Loucy (cell line): ENCODE data around the gene STAC2.

Experiments
- H2AFZ ChIP-seq: fragments of 200-600 bp; sonication (generic); 2 replicates; pipeline ENCODE4 v1.6.0; 2016; ENCODE audit warnings: antibody characterized with exemption, mild to moderate bottlenecking, low read length, moderate library complexity
- H3F3A ChIP-seq: fragments of 200-600 bp; 2 replicates; pipeline ENCODE4 v1.6.0; 2016; ENCODE audit warnings: antibody characterized with exemption, low read depth, mild to moderate bottlenecking
- H3K27me3 ChIP-seq: fragments of 200-600 bp; sonication (generic); 2 replicates; pipeline ENCODE4 v1.6.1; 2014; ENCODE audit warnings: low read length, mild to moderate bottlenecking; ENCODE audit not compliant: insufficient read depth, poor library complexity, severe bottlenecking
- H3K36me3 ChIP-seq: fragments of 200-600 bp; sonication (generic); 2 replicates; pipeline ENCODE4 v1.6.1; 2016; ENCODE audit warnings: low read length; ENCODE audit not compliant: insufficient read depth
- H3K4me1 ChIP-seq: fragments of 200-600 bp; sonication (generic); 2 replicates; pipeline ENCODE4 v1.5.1; 2014; ENCODE audit warnings: low read length, mild to moderate bottlenecking; ENCODE audit not compliant: insufficient read depth, poor library complexity, severe bottlenecking
- H3K4me2 ChIP-seq: fragments of 200-600 bp; sonication (generic); 2 replicates; pipeline ENCODE4 v1.6.0; 2014; ENCODE audit warnings: antibody characterized with exemption, low read length, low read depth, mild to moderate bottlenecking; ENCODE audit not compliant: poor library complexity, severe bottlenecking
- H3K4me3 ChIP-seq: fragments of 200-600 bp; sonication (generic); 2 replicates; pipeline ENCODE4 v1.5.1; 2014; ENCODE audit warnings: low read length, mild to moderate bottlenecking, mixed read lengths; ENCODE audit not compliant: poor library complexity, severe bottlenecking
- H3K79me2 ChIP-seq: fragments of 200-600 bp; sonication (generic); 2 replicates; pipeline ENCODE4 v1.6.1; 2014; ENCODE audit warnings: low read length; ENCODE audit not compliant: insufficient read depth
- H3K9ac ChIP-seq: fragments of 200-600 bp; sonication (generic); 2 replicates; pipeline ENCODE4 v1.6.0; 2014; ENCODE audit warnings: mild to moderate bottlenecking, low read depth, low read length, moderate library complexity; ENCODE audit not compliant: poor library complexity, severe bottlenecking
- H3K9me2 ChIP-seq: fragments of 200-600 bp; sonication (generic); replicated peaks from 2 replicates; pipeline ENCODE4 v1.6.1; 2016; ENCODE audit warnings: low read depth, low read length, mixed read lengths
- H3K9me3 ChIP-seq: fragments of 200-600 bp; sonication (generic); 2 replicates; pipeline ENCODE4 v1.6.1; 2014; ENCODE audit warnings: mild to moderate bottlenecking, antibody characterized with exemption, low read length, low read depth; ENCODE audit not compliant: insufficient read depth
- H4K20me1 ChIP-seq: fragments of 200-600 bp; sonication (generic); 2 replicates; pipeline ENCODE4 v1.6.0; 2014; ENCODE audit warnings: antibody characterized with exemption, low read length, mild to moderate bottlenecking; ENCODE audit not compliant: insufficient read depth, poor library complexity, severe bottlenecking
- CTCF ChIP-seq: fragments of 200-600 bp; sonication (generic); conservative IDR thresholded peaks from 2 replicates; pipeline ENCODE4 v1.5.1; 2014; ENCODE audit warnings: mild to moderate bottlenecking, antibody characterized with exemption, low read length
- EZH2phosphoT487 ChIP-seq: fragments of 200-600 bp; IDR thresholded peaks from 2 replicates; pipeline ENCODE4 v1.6.1; 2018; ENCODE audit warnings: antibody characterized with exemption, mild to moderate bottlenecking, moderate library complexity, borderline replicate concordance

Gene STAC2

GRCh38 chr17:39219647-39220154 lies 6.0 kb downstream of the STAC2 start:
- H4K20me1 ChIP-seq, result no peaks in the 10 kb centered on the region
- no peaks in the 10 kb centered on the region for H3K36me3 ChIP-seq
- no peak overlapping the region for H3K9ac ChIP-seq
- H3K4me3 ChIP-seq, result no peak overlapping the region
- no peak overlapping the region for H2AFZ ChIP-seq
- no peaks in the 10 kb centered on the region for H3K79me2 ChIP-seq
- no peak overlapping the region for H3K4me2 ChIP-seq
- H3K27me3 ChIP-seq, result no peaks in the 10 kb centered on the region
- no peaks in the 10 kb centered on the region for H3K9me3 ChIP-seq
- no peaks in the 10 kb centered on the region for H3K9me2 ChIP-seq
- TF ChIP-seq CTCF (no peak), EZH2phosphoT487 (no peak)
- no peaks in the 10 kb centered on the region for H3K4me1 ChIP-seq
- no peaks in the 10 kb centered on the region for H3F3A ChIP-seq

- no peaks in the 10 kb centered on the region for H3K9me2 ChIP-seq
- no peaks in the 10 kb centered on the region for H3K4me1 ChIP-seq
- no peaks in the 10 kb centered on the region for H3K79me2 ChIP-seq
- no peak overlapping the region for H3K4me3 ChIP-seq
- no peaks in the 10 kb centered on the region for H3F3A ChIP-seq
- no peak for TF ChIP-seq CTCF
- TF ChIP-seq EZH2phosphoT487, result no peak
- H3K4me2 ChIP-seq, result no peak overlapping the region
- no peaks in the 10 kb centered on the region for H3K9me3 ChIP-seq
- H3K36me3 ChIP-seq, result no peaks in the 10 kb centered on the region
- H4K20me1 ChIP-seq, result no peaks in the 10 kb centered on the region
- no peak overlapping the region for H2AFZ ChIP-seq
- H3K9ac ChIP-seq, result no peak overlapping the region
- H3K27me3 ChIP-seq, result no peaks in the 10 kb centered on the region
Measured at GRCh38 chr17:39218906-39219305, 6.8 kb downstream of the STAC2 start.

GRCh38 chr17:39217734-39218369 lies 7.9 kb downstream of the STAC2 start:
- Histone ChIP-seq H3F3A (no peaks in the 10 kb centered on the region), H2AFZ (no peak overlapping the region), H3K4me2 (no peak overlapping the region), H3K4me3 (no peak overlapping the region), H3K27me3 (no peaks in the 10 kb centered on the region), H3K9me2 (no peaks in the 10 kb centered on the region), H4K20me1 (no peaks in the 10 kb centered on the region), H3K36me3 (no peaks in the 10 kb centered on the region), H3K79me2 (no peaks in the 10 kb centered on the region), H3K9me3 (no peaks in the 10 kb centered on the region), H3K4me1 (no peaks in the 10 kb centered on the region), H3K9ac (no peak overlapping the region)
- TF ChIP-seq CTCF (no peak), EZH2phosphoT487 (no peak)
